NCI-H82 treated with DMSO at 0.1 percent for 48 hours (cell line): Measurements from ENCODE around the gene FARS2.

Experiments
- DNase-seq: peaks from one replicate; lab custom pipeline; 2025; ENCODE audit not compliant: unreplicated experiment; lab: John Stamatoyannopoulos, UW

Gene FARS2

DNA sequence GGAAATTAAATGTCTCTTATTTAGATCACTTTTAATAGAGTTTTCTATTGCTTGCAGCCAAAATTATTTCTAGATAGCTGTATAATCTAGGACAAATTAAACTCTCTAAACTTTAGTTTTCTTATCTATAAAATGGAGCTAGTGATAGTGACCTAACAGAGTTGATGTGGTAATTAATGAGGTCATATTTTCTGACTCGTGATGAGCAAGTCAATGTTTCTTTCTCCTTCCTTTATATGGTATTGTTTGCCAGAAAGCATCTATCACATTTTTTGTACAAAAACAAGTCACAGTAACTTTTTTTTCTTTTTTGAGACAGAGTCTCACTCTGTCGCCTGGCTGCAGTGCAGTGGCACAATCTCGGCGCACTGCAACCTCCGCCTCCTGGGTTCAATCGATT, 267.7 kb downstream of the FARS2 start:
- no peak for DNase-seq

- DNase-seq = no peak
These were observed 268.4 kb downstream of the FARS2 start for GRCh38 chr6:5529733-5530132.

DNA sequence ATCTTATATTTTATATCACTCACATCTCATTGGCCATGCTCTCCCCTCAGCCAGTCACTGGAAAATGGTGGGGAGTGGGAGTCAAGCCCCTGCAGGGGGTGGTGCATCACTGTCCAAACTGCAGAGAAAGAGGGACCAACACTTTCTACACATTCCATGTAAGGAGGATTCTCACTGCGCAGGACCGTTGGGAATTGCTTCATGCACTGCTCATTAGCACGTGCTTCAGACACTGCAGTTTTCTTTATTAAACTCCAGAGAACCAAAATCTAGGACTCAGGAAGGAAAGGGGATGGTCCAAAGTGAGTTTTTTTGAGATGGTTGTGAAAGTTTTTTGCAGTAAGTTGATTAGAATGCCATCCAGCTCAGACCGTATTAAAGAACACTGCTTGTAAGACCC, 269.8 kb downstream of the FARS2 start:
- no peak for DNase-seq

GRCh38 chr6:5531853-5532375, 270.6 kb downstream of the FARS2 start:
- no peak for DNase-seq

DNA sequence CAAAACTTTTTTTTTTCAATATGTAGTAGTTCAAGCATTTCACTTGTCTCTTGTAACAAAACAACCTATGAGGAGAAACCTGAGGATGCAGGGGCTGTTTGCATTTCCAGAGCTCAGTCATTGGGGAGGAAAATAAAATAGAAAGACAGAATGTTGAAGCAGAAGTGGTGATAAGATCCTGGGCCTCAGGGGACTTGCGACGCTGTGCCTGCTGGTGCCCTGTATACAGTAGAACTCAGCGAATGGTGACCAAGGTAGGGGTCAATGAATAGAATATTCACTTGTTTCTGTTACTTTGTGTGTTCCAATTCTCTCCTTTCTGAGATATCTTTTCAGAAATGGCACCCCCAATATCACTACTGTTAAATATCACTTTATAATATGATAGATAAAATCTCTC, 271.6 kb downstream of the FARS2 start:
- DNase-seq = no peak

- no peak for DNase-seq
These were observed 273.3 kb downstream of the FARS2 start for GRCh38 chr6:5534643-5535042.

GRCh38 chr6:5536644-5537043, 275.3 kb downstream of the FARS2 start:
- DNase-seq = no peak

GRCh38 chr6:5537132-5537531, 275.8 kb downstream of the FARS2 start:
- no peak for DNase-seq

DNA sequence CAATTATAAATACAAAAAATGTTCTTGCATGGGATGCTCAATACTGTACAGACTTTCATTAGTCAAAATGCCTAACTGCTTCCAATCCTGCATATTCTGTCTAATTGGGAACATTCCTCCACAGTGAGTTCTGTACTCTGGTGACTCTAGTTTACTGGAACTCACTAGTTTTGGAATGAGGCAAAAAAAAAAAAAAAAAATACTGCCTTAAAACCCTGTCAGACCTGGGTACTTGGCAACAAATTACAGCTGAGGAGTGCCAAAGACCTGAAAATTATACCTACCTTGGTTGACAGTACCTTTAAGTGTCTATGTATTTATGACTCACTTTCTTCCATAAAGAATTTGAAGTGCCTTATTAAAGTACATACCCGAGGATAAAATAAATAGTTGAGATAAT, 276.7 kb downstream of the FARS2 start:
- no peak for DNase-seq

DNA sequence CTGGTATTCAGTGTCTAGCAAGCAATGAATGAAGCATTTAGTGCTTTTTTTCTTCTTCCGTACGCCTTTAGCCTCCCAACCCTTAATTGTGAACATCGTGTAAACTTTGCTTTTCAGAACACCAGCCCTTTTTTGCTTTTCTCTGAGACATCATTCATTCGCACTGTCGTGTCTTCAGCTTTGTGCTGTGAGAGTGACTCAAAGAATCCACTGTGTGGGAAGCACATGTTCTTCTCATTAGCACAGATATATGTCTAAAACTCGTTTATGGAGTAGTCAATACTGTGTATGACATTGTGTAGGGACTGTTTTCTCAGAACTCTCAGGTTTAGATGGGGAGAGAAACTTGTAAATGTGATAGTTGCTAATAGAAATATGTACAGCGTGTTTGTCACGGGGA, 279.1 kb downstream of the FARS2 start:
- no peak for DNase-seq

DNA sequence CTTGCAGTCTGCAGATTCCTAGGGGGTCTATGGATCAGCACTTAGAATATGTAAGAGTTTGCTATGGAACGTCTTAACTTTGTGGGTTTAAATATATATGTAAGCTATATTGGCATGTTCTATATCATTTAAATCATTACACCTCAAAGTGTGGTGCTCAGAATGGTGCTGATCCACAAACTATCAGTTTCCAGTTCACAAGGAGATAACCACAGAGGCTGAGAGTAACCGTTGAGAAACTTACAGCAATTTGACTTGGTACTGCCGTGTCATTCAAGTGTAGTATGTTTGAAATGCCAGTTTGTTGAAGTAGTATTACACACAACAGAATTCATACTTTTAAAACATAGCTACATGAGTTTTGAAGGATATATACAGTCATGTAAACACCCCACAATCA, 279.7 kb downstream of the FARS2 start:
- no peak for DNase-seq

DNA sequence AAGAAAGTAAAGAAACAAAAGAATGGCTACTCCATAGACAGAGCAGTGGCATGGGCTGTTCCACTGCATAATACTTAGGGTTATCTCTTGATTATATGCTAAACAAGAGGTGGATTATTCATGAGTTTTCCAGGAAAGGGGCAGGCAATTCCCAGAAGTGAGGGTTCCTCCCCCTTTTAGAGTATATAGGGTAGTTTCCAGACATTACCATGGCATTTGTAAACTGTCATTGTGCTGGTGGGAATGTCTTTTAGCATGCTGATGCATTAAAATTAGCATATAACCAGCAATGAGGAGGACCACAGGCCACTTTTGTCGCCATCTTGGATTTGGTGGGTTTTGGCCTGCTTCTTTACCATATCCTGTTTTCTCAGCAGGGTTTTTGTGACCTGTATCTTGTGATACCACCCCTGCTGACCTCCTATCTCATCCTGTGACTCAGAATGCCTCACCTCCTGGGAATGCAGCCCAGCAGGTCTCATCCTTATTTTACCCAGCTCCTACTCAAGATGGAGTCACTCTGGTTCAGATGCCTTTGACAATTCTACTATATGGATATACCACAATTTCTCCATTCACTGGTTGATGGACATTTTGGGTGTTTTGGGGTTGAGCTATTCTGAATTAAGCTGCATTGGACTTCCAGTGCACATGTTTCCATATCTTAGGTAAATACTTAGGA, 280.6 kb downstream of the FARS2 start:
- DNase-seq = no peak

- DNase-seq = no peak
These were observed 286.2 kb downstream of the FARS2 start for GRCh38 chr6:5547556-5547955.

- DNase-seq = no peak
These were observed 289.3 kb downstream of the FARS2 start for GRCh38 chr6:5550631-5551030.

- DNase-seq = no peak
These were observed 290.9 kb downstream of the FARS2 start for GRCh38 chr6:5552243-5552642.

DNA sequence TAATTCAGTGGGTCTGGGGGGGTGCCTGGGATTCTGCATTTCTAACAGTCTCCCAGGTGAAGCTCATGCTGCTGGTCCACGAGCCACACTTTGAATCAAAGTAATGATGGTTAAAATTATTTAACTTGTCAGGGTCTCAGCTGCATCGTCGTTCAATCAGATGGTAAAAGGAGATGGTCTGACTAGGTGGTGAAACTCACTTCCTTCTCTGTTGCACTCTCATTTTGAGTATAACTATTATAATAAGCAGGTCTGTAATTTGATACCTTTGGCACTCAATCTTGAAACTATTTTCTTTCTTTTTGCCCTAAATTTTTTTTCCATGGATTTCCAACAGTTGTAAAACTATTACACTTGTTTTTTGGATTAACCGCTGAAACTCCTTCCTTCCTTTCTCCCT, 292.5 kb downstream of the FARS2 start:
- DNase-seq = no peak

- no peak for DNase-seq
These were observed 292.9 kb downstream of the FARS2 start for GRCh38 chr6:5554226-5554625.

DNA sequence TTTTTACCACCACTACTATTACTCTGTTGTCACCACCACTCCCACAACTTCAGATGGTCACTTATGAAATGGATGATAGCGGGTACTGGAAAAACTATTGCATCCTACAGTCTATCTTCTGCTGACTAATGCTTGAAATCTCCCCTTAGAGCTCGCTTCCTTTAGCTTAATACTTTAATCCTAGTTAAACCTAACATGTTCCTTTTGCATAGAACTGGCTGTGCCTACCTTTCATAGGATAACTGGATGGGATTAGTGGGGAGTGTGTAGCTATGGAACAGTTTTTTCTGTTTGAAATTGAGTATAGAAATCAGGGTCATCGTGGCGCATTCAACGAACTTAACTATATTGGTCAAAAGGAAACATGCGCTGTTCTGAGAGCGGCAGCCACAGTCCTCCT, 294.7 kb downstream of the FARS2 start:
- DNase-seq = peak; percentile 98

DNA sequence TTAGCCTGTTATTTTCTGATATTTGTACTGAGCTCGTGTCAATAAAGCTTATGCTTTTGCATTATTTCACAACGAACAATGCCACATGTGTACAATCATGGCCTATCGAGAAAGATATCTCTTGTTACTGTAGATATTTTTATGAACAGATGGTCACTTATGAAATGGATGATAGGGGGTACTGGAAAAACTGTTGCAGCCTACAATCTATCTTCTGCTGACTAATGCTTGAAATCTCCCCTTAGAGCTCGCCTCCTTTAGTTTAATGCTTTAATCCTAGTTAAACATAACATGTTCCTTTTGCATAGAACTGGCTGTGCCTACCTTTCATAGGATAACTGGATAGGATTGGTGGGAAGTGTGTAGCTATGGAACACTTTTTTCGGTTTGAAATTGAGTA, 296.2 kb downstream of the FARS2 start:
- DNase-seq = peak; percentile 81

- DNase-seq = no peak
These were observed 298.3 kb downstream of the FARS2 start for GRCh38 chr6:5559651-5560050.

DNA sequence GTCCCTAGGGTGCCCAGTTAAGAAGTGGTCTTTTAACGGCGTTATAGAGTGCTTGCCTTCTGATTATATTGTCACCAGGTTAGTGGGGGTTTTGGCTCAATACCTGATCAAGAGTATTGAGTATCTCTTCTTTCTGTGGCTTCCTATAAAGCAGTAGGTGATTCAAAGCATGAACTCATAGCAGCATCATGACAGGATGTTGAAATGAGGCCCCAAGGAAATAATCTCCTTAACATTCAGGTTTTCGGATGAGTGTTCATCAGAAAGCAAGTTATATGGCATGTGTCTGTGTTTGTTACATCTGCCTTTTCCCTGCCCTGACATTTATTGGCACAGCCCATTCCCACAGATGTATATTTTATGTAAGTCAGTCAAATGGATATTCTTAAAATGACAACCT, 301.0 kb downstream of the FARS2 start:
- no peak for DNase-seq

DNA sequence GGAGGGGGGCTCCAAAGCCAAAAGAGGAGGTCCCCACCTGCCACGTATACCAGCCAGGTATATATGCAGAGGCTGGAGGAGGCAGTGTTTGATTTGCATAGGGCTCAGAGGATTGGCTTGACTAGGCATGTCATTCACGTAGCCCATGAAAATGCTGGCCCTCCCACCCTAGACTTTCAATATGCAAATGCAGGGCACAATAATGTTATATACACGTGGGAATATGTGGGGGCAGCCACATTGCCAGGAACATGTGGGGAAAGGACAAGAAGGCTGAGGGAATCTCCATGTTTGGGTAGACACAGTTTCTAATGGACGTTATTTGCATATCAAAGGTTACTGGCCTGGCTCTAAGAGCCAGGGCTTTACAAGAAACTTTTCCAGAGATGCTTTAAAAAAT, 301.8 kb downstream of the FARS2 start:
- DNase-seq = no peak

DNA sequence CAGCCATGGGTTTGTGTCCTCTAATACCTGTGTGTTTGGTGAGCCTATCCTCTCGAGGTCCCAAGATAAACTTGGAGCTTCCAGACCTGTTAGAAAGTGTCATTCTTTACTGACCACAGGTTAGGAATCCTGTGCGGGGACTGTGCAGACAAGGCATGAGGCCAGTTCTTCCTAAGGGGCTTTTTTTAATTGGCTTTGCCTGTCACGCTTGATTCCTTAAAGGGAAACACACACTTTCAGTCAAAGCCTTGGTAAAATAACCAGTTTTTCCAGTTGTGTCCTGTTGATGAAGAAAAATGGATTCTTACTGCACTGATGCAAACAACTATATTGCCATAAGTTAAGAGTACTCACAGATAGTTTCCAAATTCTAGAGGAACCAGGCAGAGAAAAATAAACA, 303.4 kb downstream of the FARS2 start:
- DNase-seq = peak; percentile 92
